Measurements from ENCODE around the gene PDCD7.

DNA sequence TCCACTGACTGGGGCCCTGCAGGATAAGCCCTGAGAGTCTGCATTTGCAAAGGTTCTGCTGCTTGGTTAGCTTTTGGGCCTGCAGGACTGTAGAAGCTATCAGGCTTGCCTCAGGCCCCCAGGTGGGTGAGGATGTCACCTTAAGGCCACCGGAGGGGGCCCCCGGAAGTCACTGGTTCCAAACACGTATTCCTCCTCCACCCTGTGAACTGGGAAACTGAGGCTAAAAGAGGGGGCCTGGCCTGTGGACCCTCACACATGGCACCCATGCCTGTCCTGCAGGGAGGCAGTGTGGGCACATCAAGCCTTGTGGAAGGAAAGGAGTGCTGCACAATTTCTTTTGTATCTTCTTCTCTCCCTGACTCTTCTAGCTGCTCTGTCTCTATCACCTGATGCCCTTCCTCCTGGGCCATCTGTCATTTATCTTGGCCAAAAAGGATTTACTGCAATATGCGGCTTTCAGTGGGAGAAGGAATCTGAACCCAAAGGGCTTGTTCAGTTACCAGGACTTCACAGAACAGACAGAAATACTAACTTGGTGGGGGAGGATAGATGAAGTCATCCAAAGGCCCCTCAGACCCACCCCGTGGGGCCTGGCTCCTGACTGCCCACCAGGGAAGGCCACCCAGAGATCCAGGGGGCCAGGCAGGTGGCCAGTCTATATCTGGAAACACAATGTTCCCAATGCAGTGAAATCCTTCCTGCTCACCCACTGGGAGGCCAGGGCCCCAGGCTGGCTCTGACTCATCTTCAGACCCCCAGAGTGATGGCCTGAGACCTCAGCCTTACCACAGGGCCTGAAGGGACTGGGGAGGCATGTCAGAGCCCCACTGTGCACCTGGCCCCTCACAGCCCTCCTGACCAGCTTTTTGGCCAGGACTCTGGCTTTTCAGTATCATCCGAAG lies 36.9 kb downstream of the PDCD7 start:
- TF ChIP-seq, protein P1, sequence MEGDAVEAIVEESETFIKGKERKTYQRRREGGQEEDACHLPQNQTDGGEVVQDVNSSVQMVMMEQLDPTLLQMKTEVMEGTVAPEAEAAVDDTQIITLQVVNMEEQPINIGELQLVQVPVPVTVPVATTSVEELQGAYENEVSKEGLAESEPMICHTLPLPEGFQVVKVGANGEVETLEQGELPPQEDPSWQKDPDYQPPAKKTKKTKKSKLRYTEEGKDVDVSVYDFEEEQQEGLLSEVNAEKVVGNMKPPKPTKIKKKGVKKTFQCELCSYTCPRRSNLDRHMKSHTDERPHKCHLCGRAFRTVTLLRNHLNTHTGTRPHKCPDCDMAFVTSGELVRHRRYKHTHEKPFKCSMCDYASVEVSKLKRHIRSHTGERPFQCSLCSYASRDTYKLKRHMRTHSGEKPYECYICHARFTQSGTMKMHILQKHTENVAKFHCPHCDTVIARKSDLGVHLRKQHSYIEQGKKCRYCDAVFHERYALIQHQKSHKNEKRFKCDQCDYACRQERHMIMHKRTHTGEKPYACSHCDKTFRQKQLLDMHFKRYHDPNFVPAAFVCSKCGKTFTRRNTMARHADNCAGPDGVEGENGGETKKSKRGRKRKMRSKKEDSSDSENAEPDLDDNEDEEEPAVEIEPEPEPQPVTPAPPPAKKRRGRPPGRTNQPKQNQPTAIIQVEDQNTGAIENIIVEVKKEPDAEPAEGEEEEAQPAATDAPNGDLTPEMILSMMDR (conservative IDR thresholded peaks at IDR 0.05; ENCODE audit: low read depth, low read length), result no peak
- TF ChIP-seq EZH2 (IDR thresholded peaks at IDR 0.05; ENCODE audit: low read length, unreplicated experiment), result no peak
